ENCODE results near the gene ANGPTL5.

DNA sequence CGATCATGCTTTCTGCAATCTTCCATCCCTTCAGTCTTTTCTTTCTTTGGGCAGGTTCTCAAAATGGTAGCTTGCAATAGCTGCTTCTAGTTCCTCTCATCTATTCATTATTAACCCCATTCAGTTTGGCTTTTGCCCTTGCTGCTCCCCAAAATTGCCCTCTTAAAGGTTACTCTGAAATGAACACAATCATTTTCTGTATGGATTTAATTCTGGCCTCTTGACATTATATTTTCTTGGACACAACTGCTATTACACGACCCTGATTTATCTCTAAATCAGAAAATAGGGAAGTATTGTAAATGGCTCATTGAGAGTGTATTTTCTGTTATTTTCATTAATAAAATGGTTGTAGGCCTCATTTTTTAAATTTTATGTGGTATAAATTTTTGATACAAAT, at the start of gene ANGPTL5:
- TF ChIP-seq CTCF (IDR thresholded peaks at IDR 0.05 in 2 of 3, conservative IDR thresholded peaks at IDR 0.05 in 1 of 3; ENCODE audit: insufficient read depth in 2 of 3, low read depth in 1 of 3, low read length in 3 of 3) (no peak), POLR2A (conservative IDR thresholded peaks at IDR 0.05) (no peak), TSHZ1 (CRISPR knock-in tag; IDR thresholded peaks at IDR 0.05) (no peak)
